A673 (cell line): ENCODE results near the gene ZMYND19. TPM values are rescaled to one million over a fixed set of nuclear protein-coding genes. Genes with fewer than 3 reads are reported as not detected.
"Not testable (repeated sequence)": the region's sequence is repeated elsewhere in the genome, so short reads cannot be mapped to it uniquely, and the experiment has no call there.

Experiments
- BruUV-seq: library from RNA; stranded (reverse); fragments of 400-500 nt; replicated peaks from 2 replicates; lab custom pipeline; 2021; lab: Mats Ljungman, UMichigan
- CTCF ChIA-PET: fragments of 300-600 bp; sonication (Branson Sonifier 250); formaldehyde crosslinking; loops from one replicate; lab custom pipeline; 2022; ENCODE audit warnings: antibody characterized with exemption; lab: Charles Lee
- POLR2A ChIA-PET: fragments of 300-600 bp; sonication (Branson Sonifier 250); formaldehyde crosslinking; loops from one replicate; lab custom pipeline; 2022; ENCODE audit warnings: antibody characterized with exemption; ENCODE audit not compliant: low non-redundant PET; lab: Charles Lee
- DNase-seq: peaks from one replicate; pipeline ENCODE4 v3.0.0-alpha.2; 2015; ENCODE audit warnings: low spot score
- H3K27ac ChIP-seq: fragments of 200-600 bp; sonication (generic); 2 replicates; pipeline ENCODE4 v1.5.1; 2016; ENCODE audit warnings: mixed run types, low read depth, mild to moderate bottlenecking, mixed read lengths, antibody characterized with exemption, low read length; ENCODE audit not compliant: poor library complexity, severe bottlenecking
- H3K27me3 ChIP-seq: fragments of 200-600 bp; sonication (generic); replicated peaks from 2 replicates; pipeline ENCODE4 v1.6.1; 2017; ENCODE audit warnings: mixed run types, low read depth, mild to moderate bottlenecking, mixed read lengths, antibody characterized with exemption, low read length; ENCODE audit not compliant: insufficient read depth, poor library complexity
- H3K36me3 ChIP-seq: fragments of 200-600 bp; sonication (generic); 2 replicates; pipeline ENCODE4 v1.6.1; 2016; ENCODE audit warnings: mixed run types, mild to moderate bottlenecking, mixed read lengths, antibody characterized with exemption, low read length; ENCODE audit not compliant: insufficient read depth, poor library complexity, severe bottlenecking
- H3K4me1 ChIP-seq: fragments of 200-600 bp; sonication (generic); 2 replicates; pipeline ENCODE4 v1.6.1; 2017; ENCODE audit warnings: mixed run types, mild to moderate bottlenecking, mixed read lengths, antibody characterized with exemption, low read length; ENCODE audit not compliant: insufficient read depth, poor library complexity, severe bottlenecking
- H3K4me3 ChIP-seq: fragments of 200-600 bp; sonication (generic); 2 replicates; pipeline ENCODE4 v1.5.1; 2016; ENCODE audit warnings: low read depth, mixed run types, mild to moderate bottlenecking, mixed read lengths, low read length; ENCODE audit not compliant: poor library complexity, severe bottlenecking
- H3K9me3 ChIP-seq: fragments of 200-600 bp; sonication (generic); 2 replicates; pipeline ENCODE4 v1.6.1; 2016; ENCODE audit warnings: mixed run types, low read depth, mild to moderate bottlenecking, mixed read lengths, antibody characterized with exemption, low read length; ENCODE audit not compliant: poor library complexity, severe bottlenecking
- EZH2 ChIP-seq: fragments of 200-600 bp; sonication (generic); IDR thresholded peaks from 2 replicates; pipeline ENCODE4 v1.6.1; 2017; ENCODE audit warnings: borderline replicate concordance, low read depth, mild to moderate bottlenecking, mixed read lengths, antibody characterized with exemption, low read length; ENCODE audit not compliant: poor library complexity, severe bottlenecking
- intact Hi-C: fragments of 100-400 bp; cut with micrococcal nuclease; formaldehyde crosslinking; loops from one replicate; pipeline ENCODE4 v1.10.0; 2022; ENCODE audit not compliant: unreplicated experiment
- total RNA-seq: library from RNA; stranded (reverse); gene quantifications from 2 replicates; pipeline ENCODE4 v1.2.3, GENCODE V29; 2021
- TF ChIP-seq, protein P1 (sequence below): fragments of 300-800, 200-600 bp; sonication (generic); conservative IDR thresholded peaks from 2 replicates; pipeline ENCODE4 v1.5.1; 2017; ENCODE audit warnings: low read depth, mild to moderate bottlenecking, antibody characterized with exemption, low read length, moderate library complexity, mixed read lengths

The ZMYND19 gene
- total RNA-seq, 1 experiment from 2014 or later = 75.3 TPM

DNA sequence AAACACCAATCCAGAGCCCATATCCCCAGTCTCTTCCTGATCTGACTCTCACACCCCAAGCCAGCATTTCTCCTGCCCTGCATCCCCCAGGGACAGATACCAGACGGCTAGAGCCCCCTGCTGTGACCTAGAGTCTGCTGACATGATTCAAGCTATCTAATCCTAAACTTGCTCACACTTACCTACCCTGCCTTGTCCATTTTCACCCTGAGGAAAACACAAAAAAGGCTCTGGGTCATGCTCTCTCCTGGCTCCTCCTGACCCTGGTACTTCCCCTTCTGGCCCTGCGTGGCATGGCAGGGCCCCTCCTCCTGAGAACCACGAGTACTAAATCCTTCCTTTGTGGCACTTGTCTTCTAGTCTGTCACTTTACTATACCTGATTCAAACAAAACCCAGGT is 12.3 kb upstream of the ZMYND19 start:
- intact Hi-C loops = no loop called here
- CTCF ChIA-PET = no interaction called here
- Histone ChIP-seq H3K27ac (no peak overlapping the region), H3K4me1 (peaks cover 27% of the 10 kb centered on the region), H3K27me3 (no peaks in the 10 kb centered on the region), H3K9me3 (no peaks in the 10 kb centered on the region), H3K4me3 (no peak overlapping the region), H3K36me3 (no peaks in the 10 kb centered on the region)
- POLR2A ChIA-PET = no interaction called here
- peak; percentile 59 for DNase-seq
- TF ChIP-seq, protein P1, sequence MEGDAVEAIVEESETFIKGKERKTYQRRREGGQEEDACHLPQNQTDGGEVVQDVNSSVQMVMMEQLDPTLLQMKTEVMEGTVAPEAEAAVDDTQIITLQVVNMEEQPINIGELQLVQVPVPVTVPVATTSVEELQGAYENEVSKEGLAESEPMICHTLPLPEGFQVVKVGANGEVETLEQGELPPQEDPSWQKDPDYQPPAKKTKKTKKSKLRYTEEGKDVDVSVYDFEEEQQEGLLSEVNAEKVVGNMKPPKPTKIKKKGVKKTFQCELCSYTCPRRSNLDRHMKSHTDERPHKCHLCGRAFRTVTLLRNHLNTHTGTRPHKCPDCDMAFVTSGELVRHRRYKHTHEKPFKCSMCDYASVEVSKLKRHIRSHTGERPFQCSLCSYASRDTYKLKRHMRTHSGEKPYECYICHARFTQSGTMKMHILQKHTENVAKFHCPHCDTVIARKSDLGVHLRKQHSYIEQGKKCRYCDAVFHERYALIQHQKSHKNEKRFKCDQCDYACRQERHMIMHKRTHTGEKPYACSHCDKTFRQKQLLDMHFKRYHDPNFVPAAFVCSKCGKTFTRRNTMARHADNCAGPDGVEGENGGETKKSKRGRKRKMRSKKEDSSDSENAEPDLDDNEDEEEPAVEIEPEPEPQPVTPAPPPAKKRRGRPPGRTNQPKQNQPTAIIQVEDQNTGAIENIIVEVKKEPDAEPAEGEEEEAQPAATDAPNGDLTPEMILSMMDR = no peak
- no peak for TF ChIP-seq EZH2
- BruUV-seq = no TSS peak

DNA sequence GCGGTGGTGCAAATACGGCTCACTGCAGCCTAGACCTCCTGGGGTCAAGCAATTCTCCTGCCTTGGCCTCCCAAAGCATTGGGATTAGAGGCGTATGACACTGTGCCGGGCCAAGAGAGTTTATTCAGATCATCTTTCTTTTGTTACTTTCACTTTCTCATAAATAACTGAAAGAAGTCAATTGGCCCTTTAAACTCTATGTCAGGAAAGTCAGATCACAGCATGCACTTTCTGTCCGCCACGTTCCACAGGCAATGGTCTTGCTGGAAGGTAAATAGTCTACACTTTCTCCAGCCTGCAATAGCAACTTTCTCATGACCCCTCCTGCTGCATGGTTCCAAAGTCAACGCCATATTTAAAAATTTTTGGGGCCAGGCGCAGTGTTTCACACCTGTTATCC is 8.6 kb upstream of the ZMYND19 start:
- H3K27me3 ChIP-seq = no peaks in the 10 kb centered on the region
- no peak overlapping the region for H3K4me3 ChIP-seq
- BruUV-seq = no TSS peak
- CTCF ChIA-PET = no interaction called here
- POLR2A ChIA-PET = interaction anchor here (0.5 kb wide), 1 partner anchor 88 kb away, joined by 3 read pairs; no protein-coding TSS in a partner anchor
- intact Hi-C loops = no loop called here
- no peak for TF ChIP-seq EZH2
- TF ChIP-seq, protein P1 = no peak
- no peaks in the 10 kb centered on the region for H3K36me3 ChIP-seq
- H3K9me3 ChIP-seq = no peaks in the 10 kb centered on the region
- no peak for DNase-seq
- no peak overlapping the region for H3K27ac ChIP-seq
- H3K4me1 ChIP-seq = peaks cover 8% of the 10 kb centered on the region

DNA sequence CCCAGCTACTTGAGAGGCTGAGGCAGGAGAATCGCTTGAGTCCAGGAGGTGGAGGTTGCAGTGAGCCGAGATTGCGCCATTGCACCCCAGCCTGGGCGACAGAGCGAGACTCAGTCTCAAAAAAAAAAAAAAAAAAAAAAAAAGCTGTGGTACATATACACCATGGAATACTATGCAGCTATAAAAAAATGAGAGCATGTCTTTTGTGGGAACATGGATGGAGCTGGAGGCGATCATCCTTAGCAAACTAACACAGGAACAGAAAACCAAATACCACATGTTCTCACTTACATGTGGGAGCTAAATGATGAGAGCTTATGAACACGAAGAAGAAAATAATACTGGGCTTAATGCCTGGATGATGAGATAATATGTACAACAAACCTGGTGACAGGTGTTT is 6.3 kb upstream of the ZMYND19 start:
- CTCF ChIA-PET, BruUV-seq: not testable (repeated sequence)

DNA sequence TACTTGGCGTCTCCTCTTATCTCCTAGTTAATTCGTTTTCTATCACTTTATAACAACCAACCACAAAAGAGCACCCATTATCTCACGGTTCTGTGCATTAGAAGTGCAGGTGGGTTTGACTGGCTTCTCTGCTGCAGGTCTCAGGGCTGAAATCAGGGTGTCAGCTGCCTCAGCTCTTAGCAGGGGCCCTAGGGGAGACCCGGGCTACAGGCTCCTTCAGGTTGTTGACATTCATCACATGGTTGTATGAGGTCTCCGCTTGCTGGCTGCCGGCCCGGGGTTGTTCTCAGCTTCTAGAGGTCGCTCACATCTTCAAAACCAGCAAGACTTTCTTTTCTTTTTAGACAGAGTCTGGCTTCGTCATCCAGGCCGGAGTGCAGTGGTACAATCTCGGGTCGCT is 2.9 kb upstream of the ZMYND19 start:
- H3K4me3 ChIP-seq = no peak overlapping the region
- peaks cover 7% of the 10 kb centered on the region for H3K4me1 ChIP-seq
- TF ChIP-seq EZH2 = no peak
- TF ChIP-seq, protein P1 = no peak
- no peak for DNase-seq
- H3K9me3 ChIP-seq = no peaks in the 10 kb centered on the region
- intact Hi-C loops = no loop called here
- BruUV-seq = no TSS peak
- CTCF ChIA-PET = no interaction called here
- H3K27ac ChIP-seq = no peak overlapping the region
- no peaks in the 10 kb centered on the region for H3K27me3 ChIP-seq
- peaks cover 5% of the 10 kb centered on the region for H3K36me3 ChIP-seq
- POLR2A ChIA-PET = no interaction called here

More for the DNA sequence above, 6.3 kb upstream of the ZMYND19 start:
- intact Hi-C loops, DNase-seq, H3K9me3 ChIP-seq, H3K4me1 ChIP-seq, H3K27ac ChIP-seq, H3K36me3 ChIP-seq, H3K27me3 ChIP-seq, H3K4me3 ChIP-seq, POLR2A ChIA-PET: not testable (repeated sequence)
